DND-41 (cell line): ENCODE measurements around the gene DLG1.

ENCODE experiments used
- CTCF ChIP-seq: IDR thresholded peaks from 2 replicates; pipeline ENCODE4 v1.5.1; 2012; ENCODE audit warnings: borderline replicate concordance, low read length, moderate library complexity, mild to moderate bottlenecking; ENCODE audit not compliant: poor library complexity, severe bottlenecking; ENCODE audit errors: extremely low read depth
- EZH2 ChIP-seq: IDR thresholded peaks from 3 replicates; pipeline ENCODE4 v1.6.1; 2012; ENCODE audit warnings: borderline replicate concordance, low read depth, mild to moderate bottlenecking, moderate library complexity, low read length, inconsistent platforms; ENCODE audit not compliant: severe bottlenecking

DNA sequence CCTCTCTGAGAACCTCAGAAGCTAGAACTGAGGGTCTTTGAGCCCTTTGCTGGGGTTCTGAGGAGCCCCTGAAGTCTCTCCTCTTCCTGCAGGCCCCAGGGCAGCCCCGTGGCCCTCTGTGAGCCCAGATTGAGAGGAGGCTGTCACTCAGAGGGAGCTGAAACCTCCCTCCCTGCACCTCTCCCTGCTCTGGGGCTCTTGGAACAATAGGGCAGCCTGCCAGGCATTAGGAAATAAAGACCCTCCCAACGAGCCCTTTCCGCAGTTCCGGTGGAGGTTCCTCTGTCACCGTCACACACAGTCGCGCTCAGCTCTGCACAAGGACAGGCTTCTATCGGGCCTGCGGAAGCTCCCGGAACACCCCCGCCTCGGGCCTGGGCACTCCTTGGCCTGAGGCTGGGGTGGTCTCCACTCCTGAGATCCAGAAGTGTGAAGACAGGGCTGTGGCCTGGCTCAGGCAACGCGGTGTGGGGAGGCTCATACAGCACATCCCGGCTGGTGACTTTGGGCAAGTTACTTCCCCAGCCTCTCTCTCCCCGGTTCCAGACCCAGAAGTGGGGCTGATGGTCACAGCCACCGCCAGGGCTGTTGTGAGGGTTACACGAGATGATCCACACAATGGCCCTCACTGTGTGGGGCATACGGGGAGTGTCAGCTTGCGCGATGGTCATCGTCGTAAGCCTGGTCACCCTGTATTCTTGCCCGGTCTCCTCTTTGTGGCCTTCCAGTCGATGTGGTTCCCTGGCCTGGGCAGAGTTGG is 286.5 kb downstream of the DLG1 start:
- TF ChIP-seq CTCF (no peak), EZH2 (no peak)
